ENCODE results near the gene SCN3A. TPM values are rescaled to one million over a fixed set of nuclear protein-coding genes. Genes with fewer than 3 reads are reported as not detected.

Gene SCN3A
- polyA plus RNA-seq, 2 of the 4 experiments (the other 2 are of a cell fraction) = 0.05 to 0.12 TPM

DNA sequence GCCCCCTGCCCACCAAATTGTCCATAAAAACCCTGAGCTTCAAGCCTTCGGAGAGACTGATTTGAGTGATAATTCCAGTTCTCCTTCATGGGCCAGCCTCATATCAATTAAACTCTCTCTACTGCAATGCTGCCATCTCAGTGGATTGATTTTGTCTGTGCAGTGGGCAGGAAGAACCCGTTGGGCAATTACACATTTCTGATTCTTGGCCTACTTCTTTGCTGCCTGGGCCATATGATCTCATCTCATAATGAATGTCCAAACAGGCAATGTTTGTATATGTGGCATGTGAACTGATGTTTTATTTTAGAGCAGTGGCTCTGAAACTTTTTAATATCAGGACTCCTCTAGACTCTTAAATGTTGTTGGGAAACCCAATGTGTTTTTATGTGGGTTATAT is 147.3 kb downstream of the SCN3A start (continued):
- TF ChIP-seq, protein P1, sequence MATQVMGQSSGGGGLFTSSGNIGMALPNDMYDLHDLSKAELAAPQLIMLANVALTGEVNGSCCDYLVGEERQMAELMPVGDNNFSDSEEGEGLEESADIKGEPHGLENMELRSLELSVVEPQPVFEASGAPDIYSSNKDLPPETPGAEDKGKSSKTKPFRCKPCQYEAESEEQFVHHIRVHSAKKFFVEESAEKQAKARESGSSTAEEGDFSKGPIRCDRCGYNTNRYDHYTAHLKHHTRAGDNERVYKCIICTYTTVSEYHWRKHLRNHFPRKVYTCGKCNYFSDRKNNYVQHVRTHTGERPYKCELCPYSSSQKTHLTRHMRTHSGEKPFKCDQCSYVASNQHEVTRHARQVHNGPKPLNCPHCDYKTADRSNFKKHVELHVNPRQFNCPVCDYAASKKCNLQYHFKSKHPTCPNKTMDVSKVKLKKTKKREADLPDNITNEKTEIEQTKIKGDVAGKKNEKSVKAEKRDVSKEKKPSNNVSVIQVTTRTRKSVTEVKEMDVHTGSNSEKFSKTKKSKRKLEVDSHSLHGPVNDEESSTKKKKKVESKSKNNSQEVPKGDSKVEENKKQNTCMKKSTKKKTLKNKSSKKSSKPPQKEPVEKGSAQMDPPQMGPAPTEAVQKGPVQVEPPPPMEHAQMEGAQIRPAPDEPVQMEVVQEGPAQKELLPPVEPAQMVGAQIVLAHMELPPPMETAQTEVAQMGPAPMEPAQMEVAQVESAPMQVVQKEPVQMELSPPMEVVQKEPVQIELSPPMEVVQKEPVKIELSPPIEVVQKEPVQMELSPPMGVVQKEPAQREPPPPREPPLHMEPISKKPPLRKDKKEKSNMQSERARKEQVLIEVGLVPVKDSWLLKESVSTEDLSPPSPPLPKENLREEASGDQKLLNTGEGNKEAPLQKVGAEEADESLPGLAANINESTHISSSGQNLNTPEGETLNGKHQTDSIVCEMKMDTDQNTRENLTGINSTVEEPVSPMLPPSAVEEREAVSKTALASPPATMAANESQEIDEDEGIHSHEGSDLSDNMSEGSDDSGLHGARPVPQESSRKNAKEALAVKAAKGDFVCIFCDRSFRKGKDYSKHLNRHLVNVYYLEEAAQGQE (IDR thresholded peaks at IDR 0.05) = no peak
- TF ChIP-seq ZSCAN20 (CRISPR knock-in tag; IDR thresholded peaks at IDR 0.05) (no peak), ESRRA (IDR thresholded peaks at IDR 0.05; ENCODE audit: borderline replicate concordance, low read length) (no peak), HOXB13 (CRISPR knock-in tag; IDR thresholded peaks at IDR 0.05; ENCODE audit: low read depth) (no peak), MYC (IDR thresholded peaks at IDR 0.05; ENCODE audit: borderline replicate concordance, low read length) (no peak)
- TF ChIP-seq, protein P2, sequence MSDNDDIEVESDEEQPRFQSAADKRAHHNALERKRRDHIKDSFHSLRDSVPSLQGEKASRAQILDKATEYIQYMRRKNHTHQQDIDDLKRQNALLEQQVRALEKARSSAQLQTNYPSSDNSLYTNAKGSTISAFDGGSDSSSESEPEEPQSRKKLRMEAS (IDR thresholded peaks at IDR 0.05) = no peak

DNA sequence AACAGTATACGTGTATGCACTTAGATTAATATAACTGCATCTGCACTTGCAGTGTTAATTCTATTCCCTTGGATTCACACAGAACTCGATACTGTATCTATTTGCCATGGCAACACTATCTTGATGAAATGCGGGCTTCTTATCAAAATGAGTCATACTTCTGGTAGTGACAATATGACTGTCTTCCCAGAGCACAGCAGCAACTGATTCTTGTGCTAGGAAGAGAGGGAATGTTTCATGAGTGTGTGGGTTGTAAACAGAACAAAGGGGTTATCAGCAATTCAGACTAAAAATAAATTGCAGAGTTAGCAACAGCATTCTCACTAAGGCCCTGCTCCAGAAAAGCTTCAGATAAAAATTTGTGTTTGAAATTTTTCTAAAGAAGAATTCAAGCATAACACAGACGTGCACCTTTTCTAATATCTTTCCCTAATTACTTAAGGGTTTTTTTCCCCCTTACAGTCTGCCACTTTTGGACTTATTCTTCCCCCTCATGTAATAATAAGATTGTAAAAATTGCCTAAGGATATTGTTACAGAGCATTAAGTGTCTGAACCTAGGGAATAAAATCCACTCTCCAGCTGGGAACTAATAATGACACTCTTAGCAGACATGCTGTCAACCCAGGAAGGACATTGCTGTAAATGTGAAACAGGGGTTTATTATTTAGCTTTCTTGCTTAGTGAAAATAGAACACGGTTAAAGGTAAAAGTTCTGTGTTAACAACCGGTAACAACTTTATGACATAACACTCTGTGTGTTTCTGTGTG is 148.6 kb downstream of the SCN3A start:
- Histone ChIP-seq H3K9me3 (no peaks in the 10 kb centered on the region), H3K4me1 (no peaks in the 10 kb centered on the region), H3K27ac (no peak overlapping the region), H3K4me3 (no peak overlapping the region), H3K4me2 (no peak overlapping the region)
- DNase-seq (ENCODE audit: low read depth in 1 of 2, low spot score in 1 of 2) (peak in 1 of 2 experiments; percentile 42), FAIRE-seq (no peak), ATAC-seq (peak; percentile 62 to 75; a peak in 5 of 6 replicates)
- TF ChIP-seq EP300 (IDR thresholded peaks at IDR 0.05) = no peak
- TF ChIP-seq FOSL2 (IDR thresholded peaks at IDR 0.05) = no peak
- TF ChIP-seq FOSL2 (CRISPR knock-in tag; IDR thresholded peaks at IDR 0.05) = peak; percentile 48; the same call in 1 of the 2 replicates
- TF ChIP-seq ESRRA (IDR thresholded peaks at IDR 0.05; ENCODE audit: borderline replicate concordance, low read length) = no peak
- no peak for TF ChIP-seq MAZ (IDR thresholded peaks at IDR 0.05; ENCODE audit: borderline replicate concordance, low read depth, low read length)
- TF ChIP-seq, protein P3, sequence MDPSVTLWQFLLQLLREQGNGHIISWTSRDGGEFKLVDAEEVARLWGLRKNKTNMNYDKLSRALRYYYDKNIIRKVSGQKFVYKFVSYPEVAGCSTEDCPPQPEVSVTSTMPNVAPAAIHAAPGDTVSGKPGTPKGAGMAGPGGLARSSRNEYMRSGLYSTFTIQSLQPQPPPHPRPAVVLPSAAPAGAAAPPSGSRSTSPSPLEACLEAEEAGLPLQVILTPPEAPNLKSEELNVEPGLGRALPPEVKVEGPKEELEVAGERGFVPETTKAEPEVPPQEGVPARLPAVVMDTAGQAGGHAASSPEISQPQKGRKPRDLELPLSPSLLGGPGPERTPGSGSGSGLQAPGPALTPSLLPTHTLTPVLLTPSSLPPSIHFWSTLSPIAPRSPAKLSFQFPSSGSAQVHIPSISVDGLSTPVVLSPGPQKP (IDR thresholded peaks at IDR 0.05; ENCODE audit: low read depth, low read length) = no peak
- TF ChIP-seq ZNF302 (CRISPR knock-in tag; IDR thresholded peaks at IDR 0.05) = no peak
- TF ChIP-seq RARB (CRISPR knock-in tag; IDR thresholded peaks at IDR 0.05) = no peak
- no peak for TF ChIP-seq CEBPB (IDR thresholded peaks at IDR 0.05)
- POLR2A ChIA-PET = no interaction called here
- CTCF ChIA-PET = no interaction called here
- WGBS (ENCODE audit: missing lambda C conversion rate) = 30% methylated on average over 6 of the region's 6 CpGs

DNA sequence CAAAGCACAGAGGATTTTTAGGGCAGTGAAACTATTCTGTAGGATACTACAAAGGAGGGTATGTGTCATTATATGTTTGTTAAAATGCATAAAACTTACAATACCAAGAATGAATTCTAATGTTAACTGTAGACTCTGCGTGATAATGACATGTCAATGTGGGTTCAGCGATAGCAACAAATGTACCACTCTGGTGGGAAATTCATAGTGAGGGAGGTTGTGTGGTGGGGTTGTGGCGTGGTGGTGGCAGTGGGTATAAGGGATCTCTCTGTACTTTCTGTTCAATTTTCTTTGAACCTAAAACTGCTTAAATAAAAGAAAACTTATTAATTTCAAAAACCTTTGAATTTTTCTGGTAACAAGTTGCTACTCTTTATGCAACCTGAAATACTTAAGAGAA is 149.2 kb downstream of the SCN3A start:
- FAIRE-seq (no peak), DNase-seq (ENCODE audit: low read depth in 1 of 2, low spot score in 1 of 2) (no peak), ATAC-seq (no peak)
- Histone ChIP-seq H3K4me1 (no peaks in the 10 kb centered on the region), H3K27ac (no peak overlapping the region), H3K4me3 (no peak overlapping the region), H3K9me3 (no peaks in the 10 kb centered on the region), H3K4me2 (no peak overlapping the region)
- ChIA-PET CTCF (no interaction called here), POLR2A (no interaction called here)
- TF ChIP-seq, protein P4, sequence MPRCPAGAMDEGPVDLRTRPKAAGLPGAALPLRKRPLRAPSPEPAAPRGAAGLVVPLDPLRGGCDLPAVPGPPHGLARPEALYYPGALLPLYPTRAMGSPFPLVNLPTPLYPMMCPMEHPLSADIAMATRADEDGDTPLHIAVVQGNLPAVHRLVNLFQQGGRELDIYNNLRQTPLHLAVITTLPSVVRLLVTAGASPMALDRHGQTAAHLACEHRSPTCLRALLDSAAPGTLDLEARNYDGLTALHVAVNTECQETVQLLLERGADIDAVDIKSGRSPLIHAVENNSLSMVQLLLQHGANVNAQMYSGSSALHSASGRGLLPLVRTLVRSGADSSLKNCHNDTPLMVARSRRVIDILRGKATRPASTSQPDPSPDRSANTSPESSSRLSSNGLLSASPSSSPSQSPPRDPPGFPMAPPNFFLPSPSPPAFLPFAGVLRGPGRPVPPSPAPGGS (IDR thresholded peaks at IDR 0.05) = no peak
- TF ChIP-seq, protein P5, sequence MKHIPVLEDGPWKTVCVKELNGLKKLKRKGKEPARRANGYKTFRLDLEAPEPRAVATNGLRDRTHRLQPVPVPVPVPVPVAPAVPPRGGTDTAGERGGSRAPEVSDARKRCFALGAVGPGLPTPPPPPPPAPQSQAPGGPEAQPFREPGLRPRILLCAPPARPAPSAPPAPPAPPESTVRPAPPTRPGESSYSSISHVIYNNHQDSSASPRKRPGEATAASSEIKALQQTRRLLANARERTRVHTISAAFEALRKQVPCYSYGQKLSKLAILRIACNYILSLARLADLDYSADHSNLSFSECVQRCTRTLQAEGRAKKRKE (CRISPR knock-in tag; IDR thresholded peaks at IDR 0.05; ENCODE audit: low read depth) = no peak
- TF ChIP-seq RNF2 (IDR thresholded peaks at IDR 0.05; ENCODE audit: borderline replicate concordance, low read depth) (no peak), EHMT2 (IDR thresholded peaks at IDR 0.05; ENCODE audit: low read depth) (no peak), NR3C1 (IDR thresholded peaks at IDR 0.05) (no peak), SREBF2 (IDR thresholded peaks at IDR 0.05) (no peak), HOXB13 (CRISPR knock-in tag; IDR thresholded peaks at IDR 0.05; ENCODE audit: low read depth) (no peak), EHF (CRISPR knock-in tag; IDR thresholded peaks at IDR 0.05) (no peak), GATA3 (IDR thresholded peaks at IDR 0.05; ENCODE audit: borderline replicate concordance) (no peak), TP53 (CRISPR knock-in tag; IDR thresholded peaks at IDR 0.05) (no peak), SMC3 (IDR thresholded peaks at IDR 0.05) (no peak)
- TF ChIP-seq, protein P3 (IDR thresholded peaks at IDR 0.05; ENCODE audit: low read depth, low read length) = no peak
- TF ChIP-seq, protein P6, sequence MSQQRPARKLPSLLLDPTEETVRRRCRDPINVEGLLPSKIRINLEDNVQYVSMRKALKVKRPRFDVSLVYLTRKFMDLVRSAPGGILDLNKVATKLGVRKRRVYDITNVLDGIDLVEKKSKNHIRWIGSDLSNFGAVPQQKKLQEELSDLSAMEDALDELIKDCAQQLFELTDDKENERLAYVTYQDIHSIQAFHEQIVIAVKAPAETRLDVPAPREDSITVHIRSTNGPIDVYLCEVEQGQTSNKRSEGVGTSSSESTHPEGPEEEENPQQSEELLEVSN (IDR thresholded peaks at IDR 0.05; ENCODE audit: borderline replicate concordance, low read depth) = no peak
- TF ChIP-seq, protein P2 (IDR thresholded peaks at IDR 0.05) = no peak
- 72% methylated on average over 3 of the region's 3 CpGs for WGBS (ENCODE audit: missing lambda C conversion rate)

Measured in A549 (cell line).